Fibroblast of skin of back (primary cell): Measurements from ENCODE around the gene MGLL.
"Not testable (repeated sequence)": the region's sequence is repeated elsewhere in the genome, so short reads cannot be mapped to it uniquely, and the experiment has no call there.

Experiments
- DNase-seq: peaks from one replicate; pipeline ENCODE4 v3.0.0-alpha.2; 2013

MGLL gene

GRCh38 chr3:127686512-127686894 is 135.8 kb downstream of the MGLL start:
- DNase-seq: no peak

DNA sequence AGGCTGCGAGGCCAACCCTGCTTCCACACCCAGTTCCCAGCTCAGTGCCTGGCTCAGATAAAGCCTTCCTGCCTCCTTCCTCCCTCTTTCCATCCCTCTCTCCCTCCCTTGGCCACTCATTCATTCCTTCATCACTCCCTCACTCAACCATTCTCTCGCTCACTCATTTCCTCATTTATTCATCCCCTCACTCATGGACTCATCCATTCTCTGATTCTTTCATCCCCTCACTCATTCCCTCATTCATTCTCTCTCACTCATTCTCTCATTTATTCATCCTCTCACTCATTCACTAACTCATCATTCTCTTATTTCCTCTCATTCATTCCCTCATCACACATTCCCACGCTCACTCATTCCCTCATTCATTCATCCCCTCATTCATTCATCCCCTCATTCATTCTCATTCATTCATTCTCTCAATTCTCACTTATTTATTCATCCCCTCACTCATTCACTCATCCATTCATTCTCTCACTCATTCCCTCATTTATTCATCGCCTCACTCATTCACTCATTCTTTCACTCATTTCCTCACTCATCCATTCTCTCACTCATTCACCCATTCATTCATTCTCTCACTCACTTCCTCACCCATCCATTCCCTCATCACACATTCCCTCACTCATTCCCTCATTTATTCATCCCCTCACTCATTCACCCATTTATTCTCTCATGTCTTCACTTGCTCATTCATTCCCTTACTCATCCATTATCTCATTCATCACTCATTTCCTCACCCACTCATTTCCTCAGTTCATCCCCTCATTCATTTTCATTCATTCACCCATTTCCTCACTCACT is 136.4 kb downstream of the MGLL start:
- DNase-seq: no peak

DNA sequence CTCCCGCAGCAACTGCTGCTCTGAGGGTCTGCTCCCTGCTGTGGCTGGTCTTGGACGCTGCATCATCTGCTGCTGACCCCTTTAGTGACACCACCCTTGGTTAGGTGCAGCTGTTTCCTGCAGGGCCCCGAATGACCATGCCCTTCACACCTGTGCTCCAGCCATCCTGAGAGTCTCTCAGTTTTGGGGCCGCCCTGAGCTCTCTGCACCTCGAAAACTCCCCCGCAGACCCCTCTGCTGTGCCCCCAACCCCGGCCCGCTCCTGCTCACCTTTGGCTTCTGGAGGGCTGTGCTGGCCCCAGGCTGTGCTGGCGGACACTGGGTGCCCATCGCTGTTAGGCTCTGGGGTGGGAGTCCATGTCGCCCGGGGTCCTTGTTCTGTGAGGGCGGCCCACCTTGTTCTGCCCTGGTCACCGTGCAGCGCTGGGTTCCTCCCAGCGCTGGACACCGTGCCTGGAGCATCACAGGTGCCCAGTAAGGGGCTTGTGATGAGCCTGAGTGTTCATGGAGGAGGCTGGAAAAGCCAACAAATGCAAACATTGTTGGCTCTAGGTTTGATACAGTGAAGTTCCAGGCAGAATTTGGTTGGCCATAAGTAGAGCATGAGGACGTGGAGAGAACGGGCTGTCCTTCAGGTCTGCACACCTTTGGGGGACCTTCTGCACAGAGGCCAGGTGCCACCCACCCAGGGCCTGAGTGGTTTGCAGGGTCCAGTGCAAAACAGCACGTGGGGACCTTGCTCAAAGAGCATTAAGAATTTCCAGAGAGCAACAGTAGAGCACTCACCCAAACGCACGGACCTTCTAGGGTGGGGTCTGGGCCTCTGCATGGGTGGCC is 137.2 kb downstream of the MGLL start:
- no peak for DNase-seq

GRCh38 chr3:127682561-127682960 is 139.8 kb downstream of the MGLL start:
- DNase-seq: no peak

DNA sequence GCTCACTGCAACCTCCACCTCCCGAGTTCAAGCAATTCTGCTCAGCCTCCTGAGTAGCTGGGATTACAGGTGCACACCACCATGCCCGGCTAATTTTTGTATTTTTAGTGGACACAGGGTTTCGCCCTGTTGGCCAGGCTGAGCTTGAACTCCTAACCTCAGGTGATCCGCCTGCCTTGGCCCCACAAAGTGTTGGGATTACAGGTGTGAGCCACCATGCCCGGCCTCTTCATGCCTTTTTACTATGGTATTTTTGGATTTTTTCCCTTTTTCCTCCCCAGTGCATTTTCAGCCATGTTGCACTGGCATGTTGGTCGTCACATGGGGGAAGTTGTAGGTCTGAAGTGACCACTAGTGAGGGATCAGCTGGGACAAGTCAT is 140.2 kb downstream of the MGLL start:
- not testable (repeated sequence) for DNase-seq

GRCh38 chr3:127680798-127681221 is 141.5 kb downstream of the MGLL start:
- no peak for DNase-seq

DNA sequence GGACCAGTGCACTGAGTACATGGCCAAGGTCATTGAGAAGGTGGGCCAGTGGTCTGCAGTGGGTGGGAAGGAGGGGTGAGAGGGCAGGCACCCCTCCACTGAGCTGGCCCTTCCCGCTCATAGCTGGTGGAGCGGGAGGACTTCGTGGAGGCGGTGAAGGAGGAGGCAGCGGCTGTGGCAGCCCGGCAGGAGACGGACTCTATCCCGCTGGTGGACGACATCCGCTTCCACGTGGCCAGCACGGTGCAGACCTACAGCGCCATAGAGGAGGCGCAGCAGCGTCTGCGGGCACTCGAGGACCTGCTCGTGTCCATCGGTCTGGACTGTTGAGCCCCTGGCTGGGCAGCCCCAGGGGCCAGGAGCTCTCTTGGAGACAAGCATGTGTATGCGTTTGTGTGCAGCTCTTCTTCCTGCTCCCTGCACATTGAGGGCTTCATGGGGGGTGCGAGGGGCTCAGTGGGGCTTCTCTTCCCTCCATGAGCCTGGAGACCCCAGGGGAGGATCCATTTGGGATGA is 142.1 kb downstream of the MGLL start:
- DNase-seq: no peak

DNA sequence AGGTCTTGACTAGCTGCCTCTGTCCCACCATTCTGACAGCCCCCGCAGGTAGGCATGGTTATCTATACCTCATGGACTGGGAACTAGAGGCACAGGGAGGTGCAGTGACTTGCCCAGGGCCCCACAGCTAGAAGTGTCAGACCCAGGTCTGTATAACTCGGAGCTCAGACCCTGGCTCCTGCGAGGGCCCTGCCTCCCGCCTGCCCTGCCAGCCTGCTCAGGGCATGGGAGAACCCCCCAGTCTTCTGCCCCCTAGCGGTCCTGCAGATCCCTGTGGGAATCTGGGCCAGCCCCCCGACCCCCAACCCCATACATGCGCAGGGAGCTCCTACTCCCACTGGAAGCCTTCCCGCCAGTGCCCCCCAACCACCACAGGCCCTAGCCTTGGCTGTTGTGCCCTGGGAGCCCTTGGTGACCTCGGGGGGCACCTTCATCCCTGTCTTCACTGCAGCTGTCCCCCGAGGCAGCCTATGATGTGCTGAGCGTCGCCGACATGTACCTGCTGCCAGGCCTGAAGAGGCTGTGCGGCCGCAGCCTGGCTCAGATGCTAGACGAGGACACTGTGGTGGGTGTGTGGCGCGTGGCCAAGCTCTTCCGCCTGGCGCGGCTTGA is 142.7 kb downstream of the MGLL start:
- DNase-seq: no peak

DNA sequence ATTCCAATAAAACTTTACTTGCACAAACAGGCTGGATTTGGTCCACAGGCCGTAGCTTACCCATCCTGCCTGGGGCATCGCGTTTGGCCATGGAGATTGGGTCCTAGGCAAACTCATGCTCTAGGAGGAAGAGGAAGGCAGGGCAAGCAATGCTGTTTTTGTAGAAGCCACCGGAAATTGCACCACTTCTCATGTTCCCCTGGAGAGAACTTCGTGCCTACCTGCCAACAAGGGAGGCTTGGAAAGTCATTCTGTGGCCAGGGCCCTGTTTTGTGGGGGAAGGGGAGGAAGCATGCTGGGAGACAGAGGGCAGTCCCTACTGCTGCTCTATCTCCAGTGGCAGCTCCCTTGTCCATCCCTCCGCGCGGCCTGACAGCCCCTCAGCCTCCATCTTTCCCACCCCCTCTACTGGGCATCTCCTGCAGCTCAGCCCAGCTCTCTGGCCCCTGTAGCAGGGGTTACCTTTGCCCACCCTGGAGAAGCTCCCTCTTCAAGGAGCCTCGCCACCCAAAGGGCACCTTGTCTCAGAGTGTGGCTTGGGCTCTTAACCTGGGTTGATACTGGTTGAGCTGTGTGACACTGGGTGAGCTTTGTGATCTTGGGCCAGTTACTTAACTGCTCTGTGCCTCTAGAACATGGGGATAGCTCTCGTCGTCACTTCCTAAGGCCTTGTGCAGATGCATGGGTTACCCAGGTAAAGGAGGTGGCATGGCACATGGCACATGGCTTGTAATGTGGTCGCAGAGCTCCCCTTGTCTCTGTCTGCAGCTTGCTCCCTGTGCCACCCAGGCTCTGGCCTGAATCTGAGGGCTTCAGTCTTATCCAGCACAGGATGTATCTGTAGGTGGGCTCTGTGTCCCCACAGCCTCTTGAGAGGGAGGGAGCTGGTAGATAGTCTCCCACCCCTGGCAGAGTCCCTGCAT is 143.4 kb downstream of the MGLL start:
- DNase-seq: no peak

DNA sequence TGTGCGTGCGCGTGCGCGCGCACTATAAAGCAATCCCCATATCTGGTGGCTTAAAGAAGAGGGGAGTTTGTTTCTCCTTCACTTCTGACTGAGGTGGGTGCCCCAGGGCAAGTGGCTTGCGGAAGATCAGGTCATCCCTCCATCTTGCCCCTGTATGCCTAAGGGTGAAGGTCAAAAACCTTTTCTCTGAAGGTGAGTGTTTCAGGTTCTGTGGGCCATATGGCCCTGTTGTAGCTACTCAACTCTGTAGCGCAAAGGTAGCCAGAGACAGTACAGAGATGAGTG is 144.1 kb downstream of the MGLL start:
- no peak for DNase-seq

DNA sequence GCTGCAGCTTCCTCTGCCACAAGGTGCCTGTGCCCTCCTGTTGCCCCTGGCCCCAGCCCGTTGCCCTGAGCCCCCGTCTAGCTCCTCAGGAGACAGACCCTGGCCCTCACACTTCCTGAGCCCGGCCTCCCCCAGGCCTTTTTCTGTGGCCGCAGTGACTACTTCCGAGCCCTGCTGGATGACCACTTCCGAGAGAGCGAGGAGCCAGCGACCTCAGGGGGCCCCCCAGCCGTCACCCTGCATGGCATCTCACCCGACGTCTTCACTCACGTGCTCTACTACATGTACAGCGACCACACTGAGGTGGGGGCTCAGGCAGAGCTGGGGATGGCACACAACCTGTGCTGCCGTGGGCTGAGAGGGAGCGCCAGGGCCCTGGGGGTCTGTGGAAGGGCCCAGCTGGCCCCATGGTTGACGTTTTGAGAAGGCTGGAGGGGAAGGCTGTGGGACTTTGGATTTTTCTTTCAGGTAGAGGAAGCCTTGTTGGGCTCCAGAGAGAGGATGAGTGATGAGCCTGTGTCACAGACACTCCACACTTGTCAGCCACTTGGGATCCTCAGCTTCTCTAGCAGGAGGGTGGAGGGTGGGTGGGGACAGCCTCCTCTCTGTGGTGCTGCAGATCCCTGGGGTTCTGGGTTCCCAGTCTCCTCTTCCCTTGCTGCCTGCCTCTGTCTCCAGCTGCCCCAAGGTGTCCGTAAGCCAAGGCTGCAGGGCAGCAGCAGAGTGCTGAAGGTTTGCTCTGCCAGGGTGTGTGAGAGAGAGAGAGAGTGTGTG is 144.6 kb downstream of the MGLL start:
- DNase-seq: no peak

GRCh38 chr3:127676921-127677351 is 145.4 kb downstream of the MGLL start:
- DNase-seq: no peak

DNA sequence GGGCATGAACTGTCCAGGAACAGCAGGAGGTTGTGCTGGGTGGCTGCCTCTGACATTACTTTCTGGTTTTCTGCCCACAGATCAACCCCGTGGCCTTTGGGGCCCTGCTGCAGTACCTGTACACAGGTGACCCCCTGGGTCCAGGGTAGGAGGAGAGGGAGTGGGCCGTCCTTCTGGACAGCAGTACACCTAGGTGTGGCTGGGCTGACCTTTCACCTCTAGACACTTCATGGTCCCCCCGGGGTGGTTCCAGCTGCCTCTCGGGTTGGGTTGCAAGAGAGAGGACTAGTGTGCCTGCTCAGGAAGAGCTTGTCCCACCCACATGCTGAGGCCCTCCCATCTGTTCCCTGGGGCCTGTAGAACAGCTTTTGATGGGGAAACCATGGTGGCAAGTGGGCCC is 145.9 kb downstream of the MGLL start:
- no peak for DNase-seq

DNA sequence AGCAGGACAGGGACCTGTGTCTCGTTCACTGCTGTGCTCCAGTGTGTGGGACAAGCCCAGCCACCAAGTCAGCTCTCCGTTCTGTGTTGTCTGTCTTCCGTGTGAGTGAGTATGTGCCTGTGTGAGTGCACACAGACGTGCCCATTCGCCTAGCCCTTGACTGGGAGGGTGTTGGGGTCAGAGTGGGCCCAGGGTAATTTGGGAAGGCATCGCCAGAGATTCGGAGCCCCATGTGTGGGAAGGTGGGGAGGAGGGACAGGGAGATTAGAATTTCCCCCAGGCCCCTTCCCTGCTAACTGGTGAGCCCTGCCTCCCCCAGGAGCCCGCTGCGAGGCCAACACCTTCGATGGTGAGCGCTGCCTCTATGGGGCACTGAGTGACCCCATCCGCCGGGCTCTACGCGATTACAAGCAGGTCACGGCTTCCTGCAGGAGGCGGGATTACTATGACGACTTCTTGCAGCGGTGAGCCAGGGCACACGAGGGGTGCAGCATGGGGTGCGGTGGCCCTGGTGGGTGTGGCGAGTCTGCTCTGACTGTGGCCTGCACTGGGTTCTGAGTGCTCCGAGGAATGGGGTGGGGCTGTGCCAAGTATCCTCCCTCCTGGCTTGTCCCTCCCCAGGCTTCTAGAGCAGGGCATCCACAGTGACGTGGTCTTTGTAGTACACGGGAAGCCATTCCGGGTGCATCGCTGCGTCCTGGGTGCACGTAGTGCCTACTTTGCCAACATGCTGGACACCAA is 146.5 kb downstream of the MGLL start:
- DNase-seq: no peak

- DNase-seq: no peak
Measured at GRCh38 chr3:127674790-127675189, 147.5 kb downstream of the MGLL start.

- no peak for DNase-seq
Measured at GRCh38 chr3:127674101-127674721, 148.1 kb downstream of the MGLL start.

DNA sequence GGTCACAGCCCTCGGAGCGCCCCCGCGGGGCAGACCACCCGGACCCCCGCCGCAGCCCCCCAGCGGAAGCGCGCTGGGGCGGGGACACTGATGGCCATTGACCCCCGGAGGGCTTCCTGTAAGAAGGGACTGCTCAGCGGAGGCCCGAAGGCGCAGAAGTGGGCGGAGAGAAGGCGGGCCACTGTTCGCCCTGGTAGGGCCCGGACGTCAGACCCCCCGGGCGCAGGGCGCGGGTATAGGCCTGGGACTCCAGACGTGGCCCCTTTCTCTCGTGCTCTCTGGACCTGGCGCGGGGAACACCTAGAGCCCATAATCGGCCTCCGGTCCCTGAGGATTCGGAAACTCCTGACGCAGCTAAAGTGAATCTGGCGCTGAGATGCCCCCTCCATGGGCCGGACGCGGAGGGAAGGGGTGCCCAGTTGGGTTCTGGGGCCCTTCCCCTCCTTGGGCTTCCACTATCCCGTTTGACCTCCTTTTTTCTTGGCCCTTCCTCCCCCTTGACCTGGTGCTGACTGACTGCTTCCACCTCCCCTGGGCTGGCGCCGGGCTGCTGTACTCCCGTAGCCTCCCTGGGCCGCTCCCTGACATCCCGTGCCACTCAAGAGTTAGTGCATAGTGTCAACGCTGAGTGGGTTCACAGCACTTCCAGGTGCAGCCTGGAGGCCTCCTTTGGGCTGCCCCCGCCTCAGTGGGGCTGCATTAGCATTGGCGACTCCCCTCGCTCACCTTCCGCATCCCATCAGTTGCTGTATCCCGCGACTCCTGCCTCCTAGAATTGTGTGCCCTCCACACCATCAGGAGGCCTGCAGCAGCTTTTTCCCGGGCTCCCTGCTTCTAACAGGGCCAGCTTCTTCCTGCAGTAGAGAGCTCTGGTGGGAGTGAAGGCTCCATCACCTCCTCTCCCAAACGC is 148.9 kb downstream of the MGLL start:
- DNase-seq: peak; percentile 72

DNA sequence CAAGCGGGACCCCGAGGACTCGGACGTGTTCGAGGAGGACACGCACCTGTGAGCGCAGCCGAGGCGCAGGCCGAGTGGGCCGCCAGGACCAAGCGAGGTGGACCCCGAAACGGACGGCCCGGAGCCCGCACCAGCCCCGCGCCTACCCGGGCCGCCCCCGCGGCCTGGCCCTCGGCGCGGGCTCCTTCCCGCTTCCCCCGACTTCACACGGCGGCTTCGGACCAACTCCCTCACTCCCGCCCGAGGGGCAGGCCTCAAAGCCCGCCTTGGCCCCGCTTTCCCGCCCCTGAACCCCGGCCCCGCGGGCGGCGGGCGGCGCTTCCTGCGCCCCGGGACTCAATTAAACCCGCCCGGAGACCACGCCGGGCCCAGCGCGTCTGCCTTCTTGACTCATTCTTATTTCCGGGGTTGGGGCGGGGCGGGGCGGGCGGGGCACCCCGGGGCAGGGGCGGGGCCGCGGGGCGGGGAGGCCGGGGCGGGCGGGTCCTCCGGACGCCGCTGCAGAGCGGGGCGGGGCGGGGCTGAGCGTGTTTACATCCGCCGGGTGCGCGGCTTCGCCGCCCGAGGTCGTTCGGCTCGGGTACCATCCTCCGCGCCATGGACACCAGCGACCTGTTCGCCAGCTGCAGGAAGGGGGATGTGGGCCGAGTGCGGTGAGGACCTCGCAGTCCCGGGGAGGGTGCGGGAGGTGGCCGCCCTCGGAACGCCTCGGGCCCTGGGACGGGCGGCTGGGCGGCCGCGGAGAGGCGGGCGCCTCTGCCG is 149.7 kb downstream of the MGLL start, which contains the start of gene ABTB1:
Gene ABTB1 (plus strand): TSS at position 524 of the 762 bp plus-strand sequence. CDS start 74 bp downstream, at position 598.
- peak; percentile 85 for DNase-seq
